ENCODE data around the gene BLTP3B.

- TF ChIP-seq CTCF (conservative IDR thresholded peaks at IDR 0.05 in 1 of 2, IDR thresholded peaks at IDR 0.05 in 1 of 2; ENCODE audit: extremely low read depth in 1 of 2, insufficient read depth in 1 of 2, low read depth in 1 of 2, low read length in 2 of 2) (no peak), EZH2 (IDR thresholded peaks at IDR 0.05; ENCODE audit: borderline replicate concordance, low read length) (no peak)
Measured at GRCh38 chr12:100133200-100133599, 9.5 kb downstream of the BLTP3B start.

All from mammary epithelial cell (primary cell).